PC-9 (cell line): Measurements from ENCODE around the gene VSTM5. TPM values are rescaled to one million over a fixed set of nuclear protein-coding genes. Genes with fewer than 3 reads are reported as not detected.

Source experiments
- BruUV-seq: library from RNA; stranded (reverse); fragments of 400-500 nt; replicated peaks from 2 replicates; lab custom pipeline; 2021; lab: Mats Ljungman, UMichigan
- CTCF ChIA-PET: fragments of 300-600 bp; sonication (Branson Sonifier 250); formaldehyde crosslinking; loops from one replicate; lab custom pipeline; 2022; ENCODE audit warnings: antibody characterized with exemption; lab: Charles Lee
- POLR2A ChIA-PET: fragments of 300-600 bp; sonication (Branson Sonifier 250); formaldehyde crosslinking; loops from one replicate; lab custom pipeline; 2022; ENCODE audit warnings: antibody characterized with exemption; ENCODE audit not compliant: unreplicated experiment; lab: Charles Lee
- DNase-seq, 2 experiments: peaks; one replicate each; pipeline versions ENCODE4 v3.0.0 to v3.0.0-alpha.2; 2015 to 2022; ENCODE audit warnings: mixed read lengths in 1 of 2
- H2AFZ ChIP-seq: fragments of 200-600 bp; sonication (generic); 2 replicates; pipeline ENCODE4 v1.8.1; 2017; ENCODE audit warnings: antibody characterized with exemption
- H3F3A ChIP-seq: fragments of 200-600 bp; sonication (generic); 2 replicates; pipeline ENCODE4 v1.8.1; 2017; ENCODE audit warnings: antibody characterized with exemption, mild to moderate bottlenecking, low read depth; ENCODE audit not compliant: insufficient read depth
- H3K27ac ChIP-seq: fragments of 200-600 bp; sonication (generic); 2 replicates; pipeline ENCODE4 v1.6.1; 2016; ENCODE audit warnings: mixed run types
- H3K27me3 ChIP-seq: fragments of 200-600 bp; sonication (generic); 2 replicates; pipeline ENCODE4 v1.6.1; 2016; ENCODE audit warnings: low read depth, mixed run types; ENCODE audit not compliant: insufficient read depth
- H3K36me3 ChIP-seq: fragments of 200-600 bp; sonication (generic); 2 replicates; pipeline ENCODE4 v1.6.1; 2016; ENCODE audit warnings: low read depth, mixed run types
- H3K4me1 ChIP-seq: fragments of 200-600 bp; sonication (generic); replicated peaks from 2 replicates; pipeline ENCODE4 v1.6.1; 2016; ENCODE audit warnings: mixed run types; ENCODE audit not compliant: insufficient read depth
- H3K4me2 ChIP-seq: fragments of 200-600 bp; sonication (generic); 2 replicates; pipeline ENCODE4 v1.6.1; 2017; ENCODE audit warnings: mixed run types
- H3K4me3 ChIP-seq: fragments of 200-600 bp; sonication (generic); 2 replicates; pipeline ENCODE4 v1.6.1; 2016; ENCODE audit warnings: mixed run types
- H3K79me2 ChIP-seq: fragments of 200-600 bp; sonication (generic); 2 replicates; pipeline ENCODE4 v1.6.1; 2017; ENCODE audit warnings: low read depth, mixed run types
- H3K9me2 ChIP-seq: fragments of 200-600 bp; sonication (generic); 2 replicates; pipeline ENCODE4 v1.8.1; 2017; ENCODE audit warnings: mild to moderate bottlenecking; ENCODE audit not compliant: insufficient read depth
- H3K9me3 ChIP-seq: fragments of 200-600 bp; sonication (generic); 2 replicates; pipeline ENCODE4 v1.8.1; 2016; ENCODE audit warnings: low read depth; ENCODE audit not compliant: insufficient read depth
- H4K20me1 ChIP-seq: fragments of 200-600 bp; sonication (generic); 2 replicates; pipeline ENCODE4 v1.8.1; 2017; ENCODE audit not compliant: insufficient read depth
- CTCF ChIP-seq: fragments of 200-600 bp; sonication (generic); conservative IDR thresholded peaks from 2 replicates; pipeline ENCODE4 v1.6.1; 2017; ENCODE audit warnings: mixed run types, antibody characterized with exemption, mild to moderate bottlenecking, moderate library complexity
- EZH2 ChIP-seq: fragments of 200-600 bp; sonication (generic); IDR thresholded peaks from 2 replicates; pipeline ENCODE4 v1.8.0; 2017; ENCODE audit warnings: antibody characterized with exemption, low read depth
- intact Hi-C: fragments of 100-400 bp; cut with micrococcal nuclease; formaldehyde crosslinking; loops from one replicate; pipeline ENCODE4 v1.10.0; 2022; ENCODE audit not compliant: unreplicated experiment
- total RNA-seq: library from RNA; stranded (reverse); gene quantifications from 2 replicates; pipeline ENCODE4 v1.2.3, GENCODE V29; 2021

The VSTM5 gene
- total RNA-seq, 1 experiment from 2014 or later: 0.81 TPM

GRCh38 chr11:93846411-93846810 lies 4.0 kb downstream of the VSTM5 start:
- TF ChIP-seq CTCF: no peak
- no peak for TF ChIP-seq EZH2
- intact Hi-C loops: no loop called here
- Histone ChIP-seq H2AFZ (no peak overlapping the region), H3K4me3 (no peak overlapping the region), H3K4me2 (no peak overlapping the region), H3K4me1 (peaks cover 25% of the 10 kb centered on the region), H3K27ac (no peak overlapping the region), H3K36me3 (no peaks in the 10 kb centered on the region), H3K27me3 (no peaks in the 10 kb centered on the region), H4K20me1 (no peaks in the 10 kb centered on the region), H3K9me3 (no peaks in the 10 kb centered on the region), H3K79me2 (no peaks in the 10 kb centered on the region), H3K9me2 (no peaks in the 10 kb centered on the region), H3F3A (peaks cover 24% of the 10 kb centered on the region; the same call in 1 of the 2 replicates)
- DNase-seq: no peak
- BruUV-seq: no TSS peak
- CTCF ChIA-PET: no interaction called here
- POLR2A ChIA-PET: no interaction called here

DNA sequence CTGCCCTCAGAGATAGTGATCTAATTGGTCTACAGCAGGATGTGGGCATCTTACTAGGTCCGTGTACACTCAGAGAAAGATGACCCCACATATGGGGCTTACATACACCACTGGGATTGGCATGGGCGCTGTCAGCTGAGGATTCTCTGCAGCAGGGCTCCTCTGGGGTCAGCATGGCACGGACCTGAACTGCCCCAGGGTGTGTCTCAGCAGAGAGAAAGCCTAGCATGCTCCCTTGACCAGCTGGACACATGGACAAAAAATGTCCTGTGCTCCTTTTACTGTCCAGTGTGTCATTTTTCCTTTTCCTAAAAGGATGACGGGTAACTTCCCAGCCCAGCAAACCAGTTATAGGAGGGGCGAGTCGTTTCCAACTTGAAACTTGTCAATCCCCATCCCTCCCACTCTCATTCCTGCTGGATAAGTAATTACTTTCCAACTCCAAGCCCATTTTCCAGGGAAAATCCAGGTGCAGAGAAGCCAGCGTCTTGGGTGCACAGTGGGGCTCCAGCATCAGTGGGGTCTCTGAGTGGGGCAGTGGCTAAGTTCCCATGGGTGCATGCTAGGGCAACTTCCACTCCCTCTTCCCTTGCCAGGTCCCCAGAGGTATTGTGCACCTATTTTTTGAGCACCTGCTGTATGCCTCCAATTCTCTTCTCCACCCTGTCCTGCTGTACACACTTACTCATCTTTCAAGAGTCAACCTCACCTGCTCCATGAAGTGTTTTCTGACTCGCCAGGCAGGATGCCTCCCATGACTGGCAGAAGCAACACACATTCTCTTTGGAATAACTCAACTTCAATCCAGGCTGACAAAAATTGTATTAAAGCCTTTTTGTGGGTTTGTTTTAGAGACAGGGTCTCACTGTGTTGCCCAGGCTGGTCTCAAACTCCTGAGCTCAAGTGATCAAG lies 5.0 kb downstream of the VSTM5 start:
- TF ChIP-seq CTCF: no peak
- no peak for TF ChIP-seq EZH2
- Histone ChIP-seq H3K27ac (no peak overlapping the region), H2AFZ (no peak overlapping the region), H3K4me1 (peaks cover 20% of the 10 kb centered on the region), H3K9me2 (no peaks in the 10 kb centered on the region), H3K4me2 (no peak overlapping the region), H3K4me3 (no peak overlapping the region), H3K9me3 (no peaks in the 10 kb centered on the region), H3K27me3 (no peaks in the 10 kb centered on the region), H3F3A (peaks cover 24% of the 10 kb centered on the region; the same call in 1 of the 2 replicates), H3K36me3 (no peaks in the 10 kb centered on the region), H3K79me2 (no peaks in the 10 kb centered on the region), H4K20me1 (no peaks in the 10 kb centered on the region)
- ChIA-PET POLR2A (no interaction called here), CTCF (no interaction called here)
- no peak for DNase-seq
- no TSS peak for BruUV-seq
- intact Hi-C loops: no loop called here

GRCh38 chr11:93844568-93844967 lies 5.8 kb downstream of the VSTM5 start:
- Histone ChIP-seq H4K20me1 (no peaks in the 10 kb centered on the region), H3K36me3 (no peaks in the 10 kb centered on the region), H2AFZ (no peak overlapping the region), H3F3A (peaks cover 24% of the 10 kb centered on the region; the same call in 1 of the 2 replicates), H3K4me3 (no peak overlapping the region), H3K9me2 (no peaks in the 10 kb centered on the region), H3K27me3 (no peaks in the 10 kb centered on the region), H3K79me2 (no peaks in the 10 kb centered on the region), H3K27ac (no peak overlapping the region), H3K4me2 (no peak overlapping the region), H3K4me1 (peaks cover 14% of the 10 kb centered on the region), H3K9me3 (no peaks in the 10 kb centered on the region)
- BruUV-seq: no TSS peak
- ChIA-PET POLR2A (no interaction called here), CTCF (no interaction called here)
- no peak for DNase-seq
- intact Hi-C loops: no loop called here
- TF ChIP-seq CTCF (no peak), EZH2 (no peak)
